Stimulated activated CD4-positive, alpha-beta T cell treated with anti-CD3 and anti-CD28 coated beads, Interleukin-15, amount 100 ng/mL, for 1 hour (primary cell): ENCODE data around the gene PRKCE.

Source experiments
- DNase-seq, 2 donors: peaks; one replicate each; pipeline ENCODE4 v3.0.0-alpha.2; 2020; ENCODE audit warnings: low read depth in 1 of 2, low spot score in 1 of 2

Gene PRKCE

DNA sequence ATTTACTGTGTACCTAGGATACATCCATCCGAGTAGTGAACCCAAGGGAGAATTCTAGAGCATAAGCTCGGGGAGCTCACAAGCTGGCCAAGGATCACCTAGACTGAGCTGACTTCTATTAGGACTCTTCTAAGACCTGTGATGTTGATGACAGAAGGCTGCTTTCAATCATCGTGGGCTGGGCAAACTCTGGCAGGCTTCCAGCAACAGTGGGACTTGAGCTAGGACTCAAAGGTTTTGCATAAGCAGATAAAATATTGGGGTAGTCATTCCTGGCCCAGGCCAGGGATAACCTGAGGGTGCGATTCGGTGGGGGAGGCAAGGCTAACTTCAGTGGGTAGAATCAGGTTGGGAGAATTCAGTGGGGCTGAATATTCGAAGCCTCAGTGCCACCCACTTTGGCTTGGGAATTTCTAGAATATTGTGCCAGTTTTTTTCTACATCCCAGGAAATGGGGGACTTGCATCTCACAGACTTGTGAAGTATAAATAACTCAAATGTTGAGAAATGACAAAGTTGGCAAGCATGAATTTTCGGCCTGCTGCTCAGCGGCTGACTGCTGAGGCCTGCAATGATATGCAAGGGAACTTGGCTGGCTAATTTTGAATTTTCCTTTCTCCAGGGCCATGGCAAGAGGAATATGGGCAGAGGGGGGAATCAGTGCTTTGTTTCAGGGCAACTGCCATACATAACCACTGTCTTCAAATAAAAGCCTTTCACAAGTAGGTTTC lies 274.3 kb downstream of the PRKCE start:
- DNase-seq = no peak

DNA sequence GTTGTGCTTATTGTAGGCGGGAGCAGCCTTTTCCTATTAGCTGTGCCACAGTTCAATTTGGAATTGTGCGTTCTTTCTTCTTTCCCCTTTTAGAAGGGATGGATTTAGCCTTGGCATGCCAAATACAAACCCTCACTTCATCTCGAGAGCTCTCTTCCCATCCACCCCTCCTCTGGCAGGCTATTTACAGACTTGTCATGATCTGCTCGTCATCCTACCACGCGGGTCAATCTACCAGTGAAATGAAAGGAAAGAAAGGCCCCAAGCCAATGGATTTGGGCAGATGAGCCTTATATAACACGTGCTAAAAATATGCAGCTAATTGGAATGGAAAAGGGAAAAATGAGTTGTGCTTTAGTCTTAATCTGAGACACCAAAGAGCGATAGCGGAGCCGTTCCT lies 277.5 kb downstream of the PRKCE start:
- DNase-seq = no peak

DNA sequence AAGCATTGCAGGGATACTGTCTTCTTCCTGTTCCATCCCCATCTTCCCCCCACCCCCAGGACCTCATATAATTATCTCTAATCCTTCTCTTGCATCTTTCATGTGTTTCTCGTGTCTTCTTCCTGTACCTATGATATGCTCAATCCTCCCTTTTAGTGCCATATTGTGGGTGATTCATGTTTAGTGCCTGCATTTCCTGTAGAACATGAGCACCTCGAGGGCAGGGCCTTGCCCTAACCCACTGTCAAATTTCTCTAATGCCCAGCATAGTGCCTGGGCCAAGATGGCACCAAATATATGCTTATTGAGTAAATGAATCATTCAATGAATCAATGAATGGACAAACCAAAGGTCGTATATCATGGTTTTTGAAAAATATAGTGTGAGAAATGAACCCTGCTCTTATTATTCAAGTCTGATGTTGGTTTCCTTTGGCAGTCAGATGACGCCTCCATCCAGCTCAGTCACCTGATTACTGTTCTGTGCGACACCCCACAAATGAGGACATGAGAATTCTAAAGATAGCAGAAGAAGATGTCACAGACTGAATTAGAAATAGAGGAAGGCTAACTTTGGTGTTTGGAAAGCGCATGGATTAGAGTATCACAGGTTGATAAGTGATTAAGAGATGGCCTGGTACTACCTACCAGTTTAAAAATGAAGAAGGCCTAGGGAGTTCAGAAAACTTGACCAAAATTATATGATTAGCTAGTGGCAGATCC lies 278.4 kb downstream of the PRKCE start:
- no peak for DNase-seq

DNA sequence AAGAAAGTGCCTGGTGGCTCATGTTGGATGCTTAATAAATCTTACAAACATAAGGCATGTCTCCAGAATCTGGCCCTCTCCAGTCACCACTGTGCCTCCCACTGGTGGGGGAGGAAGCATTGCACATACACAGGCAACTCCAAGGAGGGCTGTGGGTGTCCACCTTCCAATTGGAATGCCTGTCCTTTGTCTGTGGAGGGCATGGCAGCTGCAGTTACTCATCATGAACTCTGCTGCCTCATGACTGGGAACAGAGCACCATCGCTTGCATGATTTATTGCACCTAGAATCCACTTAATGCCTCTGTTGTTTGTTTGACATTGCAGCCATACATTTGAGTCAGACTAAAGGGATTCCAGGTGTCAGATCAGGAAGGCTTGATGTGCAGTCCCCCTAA lies 278.9 kb downstream of the PRKCE start:
- no peak for DNase-seq

DNA sequence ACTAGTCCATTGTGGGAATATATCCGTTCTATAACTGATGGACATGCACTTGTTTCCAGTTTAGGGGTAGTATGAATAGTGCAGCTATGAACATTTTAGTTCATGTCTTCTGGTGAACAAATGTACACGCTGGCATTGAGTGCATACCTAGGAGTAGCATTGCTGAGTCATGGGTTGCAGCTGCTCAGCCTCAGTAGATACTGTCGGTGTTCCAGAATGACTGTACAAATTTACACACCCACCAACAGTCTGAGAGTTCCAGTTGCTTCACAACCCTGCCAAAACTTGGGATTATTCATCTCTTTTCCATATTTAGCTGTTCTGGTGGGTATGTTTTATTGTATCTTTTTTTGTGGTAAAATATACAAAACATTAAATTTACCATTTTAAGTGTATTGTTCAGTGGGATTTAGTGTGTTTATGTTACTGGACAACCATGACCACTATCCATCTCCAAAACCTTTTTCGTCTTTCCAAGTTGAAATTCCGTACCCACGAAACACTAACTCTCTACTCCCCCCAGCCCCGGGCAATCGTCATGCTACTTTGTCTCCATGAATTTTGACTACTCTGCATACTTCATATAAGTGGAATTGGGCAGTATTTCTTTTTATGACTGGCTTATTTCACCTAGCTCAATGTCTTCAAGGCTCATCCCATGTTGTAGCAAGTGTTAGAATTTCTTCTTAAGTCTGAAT lies 281.0 kb downstream of the PRKCE start:
- no peak for DNase-seq

DNA sequence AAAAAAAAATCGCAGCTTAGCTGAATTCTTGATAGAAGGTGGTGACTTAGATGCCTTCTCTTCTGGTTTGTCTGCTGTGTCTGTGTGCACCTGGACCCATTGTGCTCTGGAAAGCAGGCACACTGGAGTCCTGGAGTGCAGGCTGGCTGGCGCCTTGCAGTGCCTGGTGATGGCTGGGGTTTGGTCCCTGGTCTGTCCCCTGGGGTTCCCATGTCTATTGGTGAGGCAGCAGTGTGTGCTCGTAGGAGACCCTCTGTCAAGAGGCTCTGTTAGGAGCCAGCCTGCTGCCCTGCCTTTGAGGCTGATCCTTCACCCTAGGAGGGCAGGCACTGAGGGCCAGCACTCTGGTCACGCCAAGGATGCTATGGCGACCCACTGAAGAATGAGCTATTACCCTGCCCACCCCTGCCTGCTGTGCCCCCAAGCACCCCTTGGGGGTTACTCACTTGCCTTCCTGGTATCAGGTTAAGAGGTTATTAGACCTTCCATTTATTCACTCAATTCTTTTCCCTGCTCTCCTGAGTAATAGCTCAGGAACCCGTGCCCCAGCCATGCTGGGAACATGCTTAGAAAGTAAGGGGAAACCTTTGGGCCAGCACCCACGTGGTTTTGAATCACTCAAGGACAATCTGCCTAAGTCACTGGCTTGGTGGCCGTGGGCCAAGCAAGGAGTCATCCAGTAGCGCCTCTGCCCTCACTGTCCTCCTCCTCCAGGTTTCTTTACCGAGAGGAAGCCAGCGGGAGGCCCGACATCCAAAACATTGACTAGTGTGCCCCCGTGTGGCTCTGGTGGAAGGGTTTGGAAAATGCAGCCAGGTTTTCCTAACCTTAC lies 284.5 kb downstream of the PRKCE start:
- DNase-seq = peak in 1 of 2 donors; percentile 9

DNA sequence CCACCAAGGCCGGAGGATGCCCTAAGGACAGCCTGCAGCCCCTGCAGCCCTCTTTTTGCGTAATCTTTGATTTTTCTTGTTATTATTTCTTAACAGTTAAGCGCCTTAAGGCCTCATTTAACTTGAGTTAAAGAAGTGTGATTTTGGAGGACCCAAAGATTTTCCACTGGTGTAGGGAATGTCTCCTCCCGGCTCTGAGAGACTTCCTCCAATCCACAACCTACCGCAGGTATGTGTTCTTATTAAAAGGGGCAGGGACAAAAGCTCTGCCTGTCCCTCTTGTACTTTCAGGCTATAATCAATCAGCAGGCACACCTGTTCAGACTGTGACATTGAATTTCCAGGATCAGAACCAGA lies 285.1 kb downstream of the PRKCE start:
- no peak for DNase-seq

DNA sequence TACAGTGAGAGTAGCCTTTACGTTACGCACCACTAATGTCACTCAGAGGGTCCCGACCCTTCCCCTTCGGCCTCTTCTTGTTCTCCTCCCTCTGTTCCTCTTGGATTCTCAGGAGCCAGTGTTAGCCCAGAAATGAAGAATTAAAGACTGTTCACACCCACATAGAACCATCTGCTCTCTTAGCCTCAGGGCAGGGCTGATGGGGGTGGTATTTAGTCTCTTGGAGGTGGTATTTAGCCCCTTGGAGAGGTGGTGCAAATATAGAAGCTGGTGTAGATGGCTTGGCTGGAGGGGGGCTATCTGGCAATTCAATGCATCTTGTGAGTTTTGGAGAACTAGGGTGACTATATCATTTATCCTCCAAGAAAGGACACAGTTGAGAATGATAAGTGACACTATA lies 286.5 kb downstream of the PRKCE start:
- no peak for DNase-seq

DNA sequence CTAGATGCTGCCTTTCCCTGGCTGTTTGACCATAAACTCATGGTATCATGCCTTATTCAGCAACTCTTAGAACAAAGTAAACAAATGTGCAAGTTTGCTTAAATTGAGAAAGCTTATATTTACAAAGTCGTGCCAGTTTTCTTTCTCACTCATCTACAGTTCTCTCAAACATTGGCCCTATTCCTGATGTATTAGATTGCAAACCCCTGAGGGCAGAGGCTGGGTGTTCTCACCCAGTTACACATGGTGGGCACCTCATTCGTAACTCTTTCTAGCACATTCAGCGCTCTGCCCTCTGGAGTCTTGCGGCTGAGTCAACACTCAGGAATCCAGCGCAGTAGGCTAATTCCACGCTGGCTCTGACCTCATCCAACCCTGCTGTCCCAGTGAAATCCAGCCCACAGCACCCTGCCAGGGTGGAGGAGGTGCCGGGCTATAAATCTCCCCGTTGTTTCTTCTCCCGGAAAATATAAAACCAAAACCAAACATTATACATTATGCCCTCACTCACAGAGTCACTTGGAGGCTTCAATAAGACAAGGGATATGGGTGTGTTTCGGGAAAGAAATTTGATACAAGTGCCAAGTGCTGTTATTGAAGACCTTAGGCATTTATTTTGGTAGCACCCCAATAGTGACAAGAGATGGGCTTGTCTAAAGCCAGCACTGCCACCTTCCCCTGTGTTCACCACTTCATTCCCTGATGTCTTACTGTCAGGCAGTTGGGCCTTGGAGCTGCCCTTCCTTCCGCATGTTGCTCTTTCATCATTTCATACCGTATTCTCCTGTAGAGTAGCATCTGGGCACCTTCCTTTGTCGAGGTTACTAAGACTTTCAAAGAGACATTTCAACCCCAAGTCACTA lies 287.4 kb downstream of the PRKCE start:
- DNase-seq = no peak

DNA sequence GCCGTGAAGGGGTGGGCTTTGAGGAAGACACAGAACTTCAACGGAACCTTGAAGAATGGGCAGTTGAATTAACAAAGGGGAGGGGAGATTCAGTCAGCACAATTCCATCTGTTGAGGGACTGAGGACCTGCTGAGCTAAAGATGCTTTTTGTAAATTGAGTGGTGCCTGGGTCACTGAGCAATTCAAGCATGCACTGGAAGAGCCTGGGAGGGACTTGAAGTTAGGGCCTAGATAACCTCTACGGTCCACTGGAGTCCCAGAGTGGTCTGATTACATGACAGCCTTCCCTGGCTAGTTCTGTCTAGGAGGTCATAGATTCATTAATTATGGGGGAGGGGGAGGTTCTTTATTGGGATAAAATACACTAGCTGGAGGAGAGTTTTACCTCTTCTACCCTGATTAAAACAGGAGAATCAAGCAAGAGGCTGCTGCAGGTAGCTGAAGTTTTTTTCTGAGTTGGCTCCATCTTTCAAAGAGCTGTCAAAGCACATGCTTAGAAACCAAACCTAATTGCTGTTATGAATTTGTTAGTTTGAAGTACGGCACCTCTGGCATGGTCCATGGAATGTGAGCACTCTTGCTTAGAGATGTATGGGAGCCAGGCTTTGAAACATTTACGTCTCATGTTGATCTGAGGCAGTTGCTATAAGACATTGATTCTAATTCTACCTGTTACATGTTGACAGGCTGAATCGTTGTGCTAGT lies 290.2 kb downstream of the PRKCE start:
- no peak for DNase-seq

DNA sequence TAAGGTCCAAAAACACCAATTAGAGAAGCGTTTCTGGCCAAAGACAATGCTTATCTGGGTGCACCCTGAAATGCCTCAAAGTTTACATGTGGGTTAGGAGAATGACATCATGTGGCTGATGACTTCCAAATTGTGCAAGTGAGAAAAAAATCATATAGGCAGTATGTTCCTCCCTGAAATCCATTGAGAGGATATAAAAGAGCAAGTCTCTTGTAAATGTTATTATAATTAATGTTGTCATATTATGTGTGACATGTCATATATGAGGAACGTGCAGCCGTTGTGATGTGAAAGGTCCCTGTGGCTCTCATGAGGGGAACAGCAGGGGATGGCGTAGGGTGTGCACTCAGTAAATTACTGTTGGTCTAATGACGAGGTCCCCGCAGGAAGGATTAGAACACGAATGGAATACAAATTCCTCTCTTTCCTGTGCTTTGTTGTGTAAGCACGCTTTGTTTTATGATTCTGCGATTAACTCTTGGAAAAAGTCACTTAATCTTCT lies 290.8 kb downstream of the PRKCE start:
- no peak for DNase-seq

DNA sequence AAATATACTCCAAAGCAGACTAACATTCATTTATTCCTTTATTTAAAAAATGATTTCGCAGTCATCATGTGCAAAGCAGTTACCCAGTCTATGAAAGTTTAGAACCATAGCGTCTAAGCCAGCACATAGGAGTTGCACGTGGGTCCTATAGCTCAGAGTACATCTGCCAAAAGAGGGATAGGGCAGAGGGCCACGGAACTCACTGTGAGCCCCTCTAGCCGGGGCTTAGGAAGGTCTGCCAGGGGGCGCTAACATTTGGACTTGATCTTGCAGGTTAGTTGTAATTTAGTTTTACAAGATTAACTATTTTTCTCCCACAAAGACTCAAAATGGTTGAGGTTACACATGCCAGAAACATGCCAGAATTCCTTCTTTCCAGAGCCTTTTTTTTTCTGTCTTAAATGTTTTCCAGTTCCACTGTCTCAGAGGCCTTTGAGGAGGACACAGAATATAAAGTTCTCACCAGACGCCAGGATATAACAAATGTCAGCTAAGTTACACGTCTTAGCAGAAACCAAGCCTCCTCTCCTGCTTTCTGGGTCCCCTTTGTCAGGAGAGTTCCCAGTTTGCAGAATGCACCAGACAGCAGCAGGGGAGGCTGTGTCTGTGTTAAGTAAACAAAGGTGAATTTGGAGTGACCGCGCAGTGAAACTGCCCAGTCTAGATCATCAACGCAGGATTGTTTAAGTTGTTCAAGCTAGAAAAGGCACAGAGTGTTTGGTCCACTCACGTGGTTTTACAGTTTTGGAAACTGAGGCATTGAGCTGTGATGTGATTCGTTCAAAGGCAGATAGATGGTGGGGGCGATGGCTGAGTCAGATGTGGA lies 292.0 kb downstream of the PRKCE start:
- no peak for DNase-seq

DNA sequence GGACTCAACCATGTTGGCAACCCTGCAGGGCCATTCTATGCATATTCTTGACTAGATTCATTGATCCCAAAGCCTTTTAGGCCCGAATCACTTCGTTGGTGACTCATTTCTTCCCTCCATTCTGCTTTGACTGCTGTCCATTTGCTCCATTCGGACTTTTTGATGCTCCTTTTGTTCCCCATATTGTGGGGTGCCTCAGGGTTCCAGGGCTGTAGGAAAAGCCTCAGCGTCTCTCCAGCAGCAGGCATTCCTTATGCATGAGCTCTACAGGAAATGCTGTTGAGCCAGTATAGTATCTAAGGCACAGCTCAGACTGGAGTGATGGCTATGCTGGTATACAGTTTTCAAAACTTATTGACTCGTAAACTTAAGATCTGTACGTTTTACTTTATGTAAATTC lies 292.6 kb downstream of the PRKCE start:
- DNase-seq = no peak

DNA sequence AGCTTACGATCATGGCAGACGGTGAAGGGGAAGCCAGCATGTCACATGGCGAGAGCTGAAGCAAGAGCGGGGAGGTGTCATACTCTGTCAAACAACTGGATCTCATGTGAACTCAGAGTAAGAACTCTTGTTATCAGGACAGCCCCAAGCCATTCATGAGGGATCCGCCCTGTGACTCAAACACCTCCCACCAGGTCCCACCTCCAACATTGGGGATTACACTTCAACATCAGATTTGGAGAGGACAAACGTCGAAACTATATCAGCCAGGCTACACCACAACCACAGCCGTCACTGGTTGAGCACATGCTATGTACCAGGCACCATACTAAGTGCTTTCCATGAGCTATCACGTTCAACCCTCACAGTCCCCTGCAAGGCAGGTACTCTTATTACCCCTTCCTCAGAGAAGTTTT lies 293.8 kb downstream of the PRKCE start:
- no peak for DNase-seq

DNA sequence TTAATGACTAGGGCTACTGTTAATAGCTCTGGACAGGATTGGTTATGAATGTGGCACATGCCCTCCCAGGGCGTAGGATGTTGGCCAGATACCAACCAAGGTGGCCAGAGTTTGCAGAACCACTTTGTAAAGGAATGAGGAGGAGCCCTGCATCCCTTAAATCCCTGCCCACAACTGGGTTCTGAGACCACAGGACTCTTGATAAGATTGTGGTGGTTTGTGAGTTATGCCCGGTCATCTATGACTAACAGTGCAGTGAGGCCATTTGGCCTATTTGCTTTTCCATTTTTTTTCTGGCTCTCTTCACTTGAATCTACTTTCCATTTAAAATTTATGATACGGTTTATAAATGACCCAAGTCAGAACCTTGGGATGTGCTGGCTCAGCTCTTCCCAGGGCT lies 294.5 kb downstream of the PRKCE start:
- DNase-seq = no peak

DNA sequence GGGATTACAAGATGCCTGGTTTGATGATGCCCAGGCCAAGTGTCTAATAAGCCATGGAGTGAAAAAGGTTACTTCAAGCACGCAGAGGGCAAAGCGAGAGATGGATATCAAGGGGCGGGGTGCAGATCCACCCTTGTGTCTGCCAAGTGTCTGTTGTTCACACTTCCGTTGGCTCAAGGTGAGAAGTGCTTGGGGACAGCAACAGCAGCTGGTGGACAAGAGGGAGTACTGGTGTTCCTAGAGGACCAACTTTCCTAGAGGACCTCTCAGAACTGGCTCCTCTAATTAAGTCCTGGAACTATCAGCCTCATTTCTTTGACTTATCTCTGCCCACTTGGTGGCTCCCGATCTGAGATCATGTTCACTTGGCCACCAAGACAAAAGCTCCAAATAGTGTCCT lies 299.1 kb downstream of the PRKCE start:
- DNase-seq = no peak

DNA sequence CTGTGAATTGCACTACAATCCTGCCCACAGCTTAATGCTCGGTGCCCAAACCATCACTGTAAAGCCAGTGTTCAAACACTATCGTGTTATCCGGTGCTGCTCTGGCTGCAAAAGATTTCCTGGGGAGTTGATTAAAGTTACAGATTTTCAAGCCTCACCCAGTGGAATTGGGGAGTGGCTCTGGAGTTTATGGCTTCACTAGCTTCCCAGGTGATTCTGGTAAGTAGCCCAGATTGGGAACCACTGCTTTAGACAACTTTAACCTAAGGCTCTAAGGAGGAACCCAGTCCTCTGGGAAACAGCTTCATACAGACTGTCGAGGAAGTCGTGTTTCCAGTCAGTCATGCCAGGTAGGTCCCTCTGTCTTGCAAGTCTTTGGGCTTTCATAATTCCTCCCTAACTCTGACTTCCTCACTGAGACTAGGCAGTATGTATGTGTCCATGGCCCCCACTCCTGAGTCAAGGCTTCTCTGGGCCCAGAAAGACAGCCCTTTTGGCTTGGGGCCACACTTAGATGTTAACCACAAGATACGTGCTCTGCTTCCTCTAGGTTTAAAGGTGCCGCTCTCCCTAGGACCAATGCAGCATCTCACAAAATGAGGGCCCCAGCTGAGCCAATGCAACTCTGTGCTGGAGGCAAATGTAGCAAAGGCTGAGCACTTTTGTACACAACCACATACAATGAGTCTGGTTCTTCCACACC lies 299.7 kb downstream of the PRKCE start:
- no peak for DNase-seq

DNA sequence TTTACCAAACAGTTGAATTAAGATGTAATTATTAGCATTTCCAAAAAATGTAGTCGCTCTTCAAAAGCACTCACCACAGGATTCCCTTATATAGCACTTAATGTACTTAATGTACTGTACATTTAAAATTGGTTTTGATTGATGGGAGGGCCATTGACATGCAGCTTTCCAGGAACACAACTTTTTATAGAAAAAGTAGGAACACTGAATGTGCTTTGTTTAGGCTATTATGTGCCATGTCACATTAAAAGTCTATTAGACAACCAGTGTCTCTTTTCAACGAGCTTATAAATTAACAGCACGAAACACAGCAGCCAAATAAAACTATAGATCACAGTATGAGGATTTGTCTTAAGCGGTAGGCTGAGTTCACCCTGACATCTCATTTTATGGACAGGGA lies 301.1 kb downstream of the PRKCE start:
- DNase-seq = no peak
